HG03442 (cell line): ENCODE data around the gene DNLZ.
"Not testable (repeated sequence)": the region's sequence is repeated elsewhere in the genome, so short reads cannot be mapped to it uniquely, and the experiment has no call there.

ENCODE experiments used
- ATAC-seq: cut with Tn5 transposase; IDR thresholded peaks from one replicate; pipeline ENCODE4 v1.9.1; 2021; ENCODE audit warnings: mild to moderate bottlenecking, moderate library complexity; ENCODE audit not compliant: unreplicated experiment

The DNLZ gene

GRCh38 chr9:136361754-136362449, 1.6 kb downstream of the DNLZ start:
- ATAC-seq = no peak

GRCh38 chr9:136361047-136361753, 2.3 kb downstream of the DNLZ start:
- no peak for ATAC-seq

- ATAC-seq = no peak
Measured at GRCh38 chr9:136359774-136360718, 3.5 kb downstream of the DNLZ start.

GRCh38 chr9:136358888-136359287, 4.7 kb downstream of the DNLZ start:
- ATAC-seq = no peak

GRCh38 chr9:136358016-136358415, 5.5 kb downstream of the DNLZ start:
- ATAC-seq = no peak

GRCh38 chr9:136357202-136357725, 6.3 kb downstream of the DNLZ start:
- no peak for ATAC-seq

GRCh38 chr9:136355616-136356557, 7.7 kb downstream of the DNLZ start:
- no peak for ATAC-seq

- no peak for ATAC-seq
Measured at GRCh38 chr9:136354592-136355085, 8.9 kb downstream of the DNLZ start.

GRCh38 chr9:136353757-136354488, 9.6 kb downstream of the DNLZ start:
- ATAC-seq = no peak

GRCh38 chr9:136353088-136353487, 10.5 kb downstream of the DNLZ start:
- ATAC-seq = no peak

GRCh38 chr9:136352682-136353081, 10.9 kb downstream of the DNLZ start:
- no peak for ATAC-seq

- ATAC-seq = not testable (repeated sequence)
Measured at GRCh38 chr9:136351868-136352267, 11.7 kb downstream of the DNLZ start.

GRCh38 chr9:136351252-136351800, 12.2 kb downstream of the DNLZ start:
- ATAC-seq = no peak

- ATAC-seq = no peak
Measured at GRCh38 chr9:136349546-136349945, 14.0 kb downstream of the DNLZ start.

GRCh38 chr9:136348691-136349090, 14.9 kb downstream of the DNLZ start:
- ATAC-seq = no peak

GRCh38 chr9:136347472-136348256, 15.9 kb downstream of the DNLZ start:
- ATAC-seq = no peak

GRCh38 chr9:136346927-136347465, 16.5 kb downstream of the DNLZ start:
- no peak for ATAC-seq

GRCh38 chr9:136346157-136346481, 17.4 kb downstream of the DNLZ start:
- no peak for ATAC-seq
